HG03354 (cell line): Measurements from ENCODE around the gene PDE11A.

Experiments
- ATAC-seq: cut with Tn5 transposase; IDR thresholded peaks from one replicate; pipeline ENCODE4 v1.9.1; 2021; ENCODE audit warnings: mild to moderate bottlenecking; ENCODE audit not compliant: unreplicated experiment, poor library complexity, severe bottlenecking

The PDE11A gene

DNA sequence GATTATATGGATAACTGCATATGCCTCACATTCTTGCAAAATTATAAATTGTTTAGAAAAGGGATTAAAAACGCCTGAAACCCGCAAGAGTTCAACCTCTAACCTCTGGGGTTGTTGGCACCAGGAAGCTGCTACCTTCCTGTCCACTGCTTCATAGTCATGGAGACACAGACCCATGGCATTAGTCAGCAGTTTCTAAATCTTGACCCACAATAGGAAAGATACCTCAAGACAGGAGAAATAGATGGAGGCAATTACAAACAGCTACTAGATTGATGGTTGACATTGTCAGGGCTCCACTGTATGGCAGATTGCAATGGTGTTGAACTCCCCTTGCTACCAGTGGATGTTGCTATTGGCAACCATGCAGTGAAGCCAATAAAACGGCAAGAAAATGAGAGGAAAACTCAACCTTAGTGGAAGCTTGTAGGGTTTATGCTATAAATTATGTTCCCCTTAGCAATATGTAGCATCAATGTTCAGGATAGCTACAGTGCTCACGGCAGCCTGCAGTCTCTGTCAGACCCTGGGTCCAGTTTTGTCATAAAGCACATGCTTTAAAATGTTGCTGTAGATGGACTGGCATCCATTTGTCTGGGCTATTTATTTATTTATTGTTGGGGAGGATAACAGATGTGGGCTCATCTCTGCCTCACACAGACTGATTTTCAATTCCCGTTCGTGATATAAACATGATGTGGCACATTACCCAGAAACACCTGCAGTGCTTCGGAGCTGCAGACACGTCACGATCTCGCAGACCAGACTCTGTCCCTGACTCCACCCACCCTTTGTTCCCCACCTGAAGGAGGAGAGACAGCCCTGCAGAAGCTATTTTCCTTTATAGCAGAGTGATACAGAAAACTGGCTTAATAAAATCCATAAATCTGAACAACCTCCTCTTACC is 446.6 kb downstream of the PDE11A start:
- no peak for ATAC-seq

DNA sequence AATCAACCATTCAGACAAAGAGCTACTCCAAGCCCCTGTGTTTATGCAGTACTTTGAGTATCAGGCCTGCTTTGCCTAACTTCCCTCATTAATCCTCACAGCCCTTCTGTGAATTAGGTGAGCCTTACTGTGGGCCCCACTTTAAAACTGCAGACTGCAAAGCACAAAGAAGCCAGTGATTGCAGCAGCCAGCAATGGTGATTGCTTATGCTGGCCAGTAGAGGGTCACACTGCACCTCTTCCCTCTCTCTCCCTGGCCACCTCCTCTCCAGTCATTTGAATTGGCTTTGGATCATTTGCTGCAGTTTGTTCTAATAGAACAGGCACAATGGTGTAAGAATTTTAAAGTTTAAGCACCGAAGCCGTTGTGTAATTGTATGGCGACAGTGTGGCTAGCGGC is 450.1 kb downstream of the PDE11A start:
- ATAC-seq = no peak

DNA sequence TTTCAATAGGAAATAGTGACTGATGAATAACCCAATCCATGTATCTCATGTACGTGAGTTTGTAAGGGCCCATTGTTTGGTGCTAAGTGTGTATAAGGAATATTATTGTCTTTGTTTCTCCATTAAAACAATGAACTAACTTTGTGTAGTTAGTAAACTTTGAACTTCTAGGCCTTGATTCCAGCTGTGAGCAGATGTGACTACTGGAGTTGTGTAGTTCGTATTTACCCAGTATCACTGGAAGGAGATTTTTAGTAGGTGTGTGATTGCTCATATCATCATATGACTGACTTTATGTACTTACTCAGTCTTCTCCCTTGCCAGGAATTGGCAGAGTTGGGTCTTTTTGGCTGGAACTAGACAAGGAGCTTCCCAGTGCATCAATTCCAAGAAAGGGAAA is 452.6 kb downstream of the PDE11A start:
- no peak for ATAC-seq

DNA sequence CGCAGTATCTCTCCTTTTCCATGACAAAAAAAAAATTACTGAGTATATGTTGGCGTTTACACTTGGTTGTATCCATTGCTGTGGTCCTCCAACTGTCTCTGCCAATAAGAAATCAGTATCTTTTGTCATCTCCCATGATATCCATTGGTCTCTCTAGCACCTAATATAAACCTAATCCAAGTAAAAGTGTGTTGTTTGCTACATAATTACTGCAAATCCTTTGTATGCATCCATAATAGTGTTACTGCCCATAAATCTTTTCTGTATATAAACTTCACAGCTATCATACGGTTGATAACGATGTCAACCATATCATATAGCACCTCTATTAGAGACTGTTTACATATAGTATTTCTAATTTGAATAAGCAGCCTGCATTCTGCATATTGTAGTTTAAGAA is 453.1 kb downstream of the PDE11A start:
- no peak for ATAC-seq

DNA sequence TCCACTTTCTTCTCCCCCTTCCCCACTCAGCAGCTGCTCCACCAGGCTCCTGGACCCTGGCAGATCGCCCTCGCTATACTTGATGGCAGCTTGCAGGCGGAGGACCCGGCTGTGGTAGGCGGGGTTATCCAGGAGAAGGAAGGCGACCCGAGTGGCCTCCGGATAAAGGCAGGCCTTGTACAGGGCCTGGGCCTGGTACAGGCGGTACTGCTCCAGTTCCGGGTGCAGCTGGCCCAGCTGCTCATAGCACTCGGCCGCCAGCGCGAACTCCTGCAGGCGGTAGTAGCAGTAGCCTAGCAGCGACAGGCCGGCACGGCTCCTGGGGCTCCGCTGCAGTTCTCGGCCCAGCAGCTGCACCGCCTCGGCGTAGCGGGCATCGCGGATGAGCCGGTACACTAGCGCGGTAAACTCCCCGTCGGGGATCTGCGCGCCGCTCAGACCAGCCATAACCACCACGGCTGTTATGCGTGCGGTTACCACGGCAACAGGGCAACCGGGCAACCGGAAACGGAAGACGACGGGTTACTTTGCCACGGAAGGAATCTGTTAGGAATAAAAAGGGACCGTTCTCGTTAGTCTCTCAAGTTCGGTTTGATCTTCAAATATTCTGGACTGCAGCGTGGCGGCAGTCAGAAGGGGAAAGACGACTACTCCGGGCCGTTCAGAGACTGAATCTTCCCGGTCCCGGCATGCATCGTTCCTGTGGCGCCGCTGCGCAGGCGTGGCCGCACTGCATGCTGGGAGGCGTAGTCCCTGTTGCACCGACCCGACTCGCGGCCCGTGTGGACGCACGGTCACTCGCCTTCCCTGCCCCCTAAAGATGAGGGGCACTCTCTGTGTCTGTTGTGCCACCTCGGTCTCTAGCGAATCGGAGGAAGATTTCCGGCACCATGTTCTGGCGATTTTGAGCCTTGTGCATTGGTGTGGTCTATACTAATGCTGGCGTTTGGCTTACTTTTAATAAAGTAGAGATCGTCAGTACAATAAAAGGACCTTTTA is 454.0 kb downstream of the PDE11A start:
- peak; percentile 96 for ATAC-seq

DNA sequence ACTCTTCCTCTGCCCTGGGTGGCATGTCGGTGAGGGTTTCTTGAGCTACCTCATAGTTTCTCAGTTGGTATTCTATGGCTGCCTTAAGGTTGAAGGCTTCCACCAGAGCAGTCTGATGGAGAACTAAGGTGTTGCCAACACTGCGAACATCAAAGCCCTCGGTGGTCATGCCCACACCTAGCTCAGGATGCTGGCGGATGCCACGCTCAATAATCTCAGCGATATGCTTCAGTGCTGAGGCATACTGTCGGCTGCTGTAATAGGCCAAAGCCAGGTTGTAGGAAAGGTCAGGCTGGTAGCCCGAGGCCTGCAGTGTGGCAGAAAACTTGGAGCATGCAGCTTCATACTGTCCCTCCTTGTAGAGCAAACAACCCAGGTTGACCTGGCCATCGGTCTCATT is 454.7 kb downstream of the PDE11A start:
- no peak for ATAC-seq

DNA sequence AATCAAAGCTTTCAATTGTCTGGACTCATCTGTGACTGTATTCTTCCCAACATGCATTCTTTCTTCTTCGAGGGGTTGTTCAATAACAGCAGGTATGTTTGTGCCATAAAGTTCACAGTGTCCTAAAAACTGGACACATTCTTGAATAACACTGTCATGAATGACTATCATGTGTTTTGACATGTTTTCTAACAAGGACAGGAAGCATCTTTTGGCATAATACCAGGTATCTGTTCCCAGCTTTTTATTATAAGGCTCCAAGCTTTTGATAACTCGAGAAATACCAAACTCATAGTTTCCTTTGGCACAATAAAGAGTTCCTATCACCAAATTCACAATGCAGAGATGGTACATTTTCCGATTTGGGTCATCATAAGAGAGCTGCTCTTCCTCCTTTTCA is 455.8 kb downstream of the PDE11A start:
- ATAC-seq = no peak

DNA sequence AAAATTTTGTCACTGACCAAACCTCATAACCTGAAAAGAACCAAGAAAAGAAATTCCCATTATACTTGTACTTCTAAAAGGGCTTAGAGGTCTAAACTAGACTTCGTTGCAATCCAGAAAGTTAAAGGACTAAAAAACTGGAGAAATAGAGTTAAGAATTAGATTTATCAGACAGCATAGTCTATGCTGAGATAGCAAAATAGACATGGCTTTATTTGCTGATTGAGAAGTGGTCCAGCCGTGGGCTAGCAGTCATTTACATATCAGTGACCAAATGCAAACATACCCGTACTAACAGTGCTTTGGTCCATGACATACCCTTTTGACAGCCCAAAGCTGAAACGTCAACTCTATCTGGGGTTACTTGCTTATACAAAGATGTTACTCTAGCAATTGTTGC is 456.5 kb downstream of the PDE11A start:
- no peak for ATAC-seq

DNA sequence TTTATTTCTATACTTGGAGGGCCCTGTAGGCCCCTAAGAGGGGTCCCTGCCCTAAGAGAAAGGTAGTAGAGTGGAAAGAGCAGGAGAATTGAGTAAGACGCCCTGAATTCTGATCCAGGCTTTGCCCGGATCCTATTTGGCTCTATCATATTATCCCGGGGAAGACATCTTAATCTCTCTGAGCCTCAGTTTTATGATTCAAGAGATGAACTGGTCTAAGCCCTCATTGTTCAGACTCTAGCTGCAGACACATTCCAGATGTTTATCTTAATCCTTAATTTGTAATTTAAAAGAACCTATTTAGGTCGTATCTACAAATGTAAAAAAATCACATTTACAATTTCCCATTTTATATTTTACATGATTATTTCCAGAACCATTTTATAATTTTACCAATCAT is 459.9 kb downstream of the PDE11A start:
- ATAC-seq = no peak

DNA sequence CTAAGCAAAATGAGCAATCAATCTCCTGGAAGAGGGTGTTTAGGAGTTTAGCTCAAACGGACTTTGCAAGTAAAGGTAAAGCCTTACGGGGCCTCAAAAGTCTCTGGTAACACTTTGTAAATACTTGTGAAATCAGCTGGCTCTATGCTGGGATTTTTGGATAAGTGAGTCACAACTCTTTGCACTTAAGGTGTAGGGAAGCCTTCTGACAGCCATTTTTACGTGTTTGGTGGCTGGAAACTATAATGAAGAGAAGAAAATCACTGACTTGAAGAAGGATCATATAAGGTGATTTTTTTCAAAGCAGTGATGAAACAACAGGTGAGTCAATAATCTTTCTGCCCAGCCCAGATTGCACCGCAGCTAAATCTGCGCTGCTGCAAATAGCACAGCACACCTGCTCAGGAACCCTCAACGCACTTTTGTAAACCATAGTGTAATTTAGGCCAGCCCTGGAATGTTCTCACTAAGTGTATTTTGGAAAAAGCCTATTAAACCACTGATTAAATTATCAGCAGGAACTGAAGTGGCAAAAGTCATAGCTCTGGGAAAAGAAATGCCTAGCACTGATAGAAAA is 461.2 kb downstream of the PDE11A start:
- no peak for ATAC-seq

DNA sequence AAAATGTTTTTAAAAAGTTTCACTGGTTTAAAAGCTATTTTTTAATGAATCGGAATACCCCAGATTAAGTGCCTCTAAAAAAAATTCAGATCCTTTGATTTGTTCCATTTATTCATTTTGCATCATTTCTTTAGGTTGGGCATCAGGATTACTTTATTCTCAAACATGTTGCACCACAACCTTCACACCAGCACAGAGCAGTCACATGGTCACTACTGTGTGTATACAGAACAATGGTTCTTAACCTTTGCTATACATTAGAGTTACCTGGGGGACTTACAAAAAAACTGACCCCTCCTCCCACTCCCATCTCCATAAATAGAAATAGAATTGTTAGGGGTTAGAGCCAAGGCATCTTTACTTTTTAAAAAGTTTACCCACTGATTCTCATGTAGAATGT is 461.8 kb downstream of the PDE11A start:
- no peak for ATAC-seq

DNA sequence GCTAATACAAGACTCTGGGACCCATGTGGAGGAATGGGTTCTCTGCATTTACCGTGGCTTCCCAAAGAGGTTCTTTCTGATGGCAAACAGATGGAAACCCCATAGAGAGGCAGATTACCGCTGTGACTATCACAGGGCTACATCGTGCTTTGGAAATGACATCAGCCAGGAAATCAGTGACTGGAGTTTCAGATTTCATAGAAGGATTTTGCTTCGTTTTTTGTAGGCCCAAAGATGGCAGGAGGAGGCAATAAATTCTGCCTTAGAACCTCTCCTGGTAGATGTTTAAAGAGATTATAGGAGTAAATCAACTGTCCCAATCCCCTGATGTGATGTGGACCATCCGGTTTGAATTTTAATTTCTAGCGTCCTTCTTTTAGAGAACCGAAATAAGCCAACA is 465.9 kb downstream of the PDE11A start:
- no peak for ATAC-seq

DNA sequence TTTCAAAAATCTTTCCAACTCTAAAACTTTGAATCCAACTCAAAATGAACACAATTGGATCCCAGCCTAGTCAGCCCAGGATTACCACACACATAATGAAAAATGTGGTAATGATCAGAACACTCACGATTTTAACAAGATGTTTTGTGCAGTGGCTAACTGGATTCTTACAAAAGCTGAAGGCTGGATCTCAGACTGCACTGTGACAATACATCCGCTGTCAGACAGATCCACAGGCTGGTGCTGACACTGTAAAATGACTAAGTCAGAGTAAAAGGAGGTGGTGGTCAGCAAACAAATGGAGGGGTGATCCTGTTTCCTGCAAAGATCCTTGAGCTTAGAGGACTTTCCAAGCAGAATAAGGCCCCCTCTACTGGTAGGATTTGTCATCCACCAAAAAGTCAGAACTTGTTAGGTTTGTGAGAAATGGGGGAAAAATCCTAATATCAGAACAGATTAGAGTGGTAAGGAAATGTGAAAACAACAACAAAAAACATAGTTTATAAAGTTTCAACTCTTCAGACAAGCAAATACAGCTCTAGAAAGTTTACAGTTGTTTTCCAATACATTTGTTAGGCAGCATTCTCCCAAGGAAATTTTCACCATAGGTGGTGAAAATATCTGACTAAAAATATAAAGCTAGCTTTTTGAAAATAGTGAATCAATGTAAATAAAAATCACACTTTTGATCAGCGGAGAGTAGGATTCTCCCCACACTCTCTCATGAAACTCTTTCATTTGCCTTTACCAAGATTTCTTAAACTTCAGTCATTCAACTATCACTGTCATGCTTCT is 468.1 kb downstream of the PDE11A start:
- no peak for ATAC-seq

DNA sequence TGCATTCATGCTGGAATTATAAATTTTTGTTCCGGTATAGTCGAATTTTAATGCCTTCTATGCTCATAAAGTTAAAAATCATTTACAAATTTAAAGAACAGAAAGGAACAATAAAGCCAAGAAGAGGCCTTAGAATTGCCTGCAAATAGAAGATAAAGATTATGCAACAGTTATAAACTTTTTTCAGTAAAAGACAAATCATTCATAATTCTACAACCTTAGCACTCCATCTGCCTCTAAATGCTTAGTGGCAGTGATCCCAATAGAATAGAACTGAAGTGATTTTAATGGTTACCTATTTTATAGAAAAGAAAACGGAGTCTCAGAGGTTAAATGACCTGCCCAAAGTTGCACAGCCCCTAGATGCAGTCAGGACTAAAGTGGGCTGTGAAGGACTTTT is 468.8 kb downstream of the PDE11A start:
- no peak for ATAC-seq

DNA sequence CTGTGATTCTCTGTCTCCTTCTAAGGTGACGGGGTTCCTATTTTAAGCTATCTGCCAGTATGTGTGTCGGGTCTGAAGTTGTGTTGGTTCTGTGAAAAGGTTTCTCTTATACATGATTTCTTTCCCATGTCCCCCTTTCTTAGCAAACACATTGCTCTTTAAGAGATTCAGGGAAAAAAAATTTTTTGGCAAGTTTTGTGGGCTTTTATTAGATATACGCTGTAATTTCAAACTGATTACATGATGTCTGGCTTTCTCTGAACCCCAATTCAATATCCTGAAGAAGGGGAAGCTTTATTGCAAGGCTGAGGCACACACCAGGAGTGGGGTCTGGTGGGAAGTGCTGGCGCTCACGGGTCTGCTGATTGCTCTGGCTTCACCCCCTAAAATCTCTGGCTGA is 469.4 kb downstream of the PDE11A start:
- ATAC-seq = no peak

DNA sequence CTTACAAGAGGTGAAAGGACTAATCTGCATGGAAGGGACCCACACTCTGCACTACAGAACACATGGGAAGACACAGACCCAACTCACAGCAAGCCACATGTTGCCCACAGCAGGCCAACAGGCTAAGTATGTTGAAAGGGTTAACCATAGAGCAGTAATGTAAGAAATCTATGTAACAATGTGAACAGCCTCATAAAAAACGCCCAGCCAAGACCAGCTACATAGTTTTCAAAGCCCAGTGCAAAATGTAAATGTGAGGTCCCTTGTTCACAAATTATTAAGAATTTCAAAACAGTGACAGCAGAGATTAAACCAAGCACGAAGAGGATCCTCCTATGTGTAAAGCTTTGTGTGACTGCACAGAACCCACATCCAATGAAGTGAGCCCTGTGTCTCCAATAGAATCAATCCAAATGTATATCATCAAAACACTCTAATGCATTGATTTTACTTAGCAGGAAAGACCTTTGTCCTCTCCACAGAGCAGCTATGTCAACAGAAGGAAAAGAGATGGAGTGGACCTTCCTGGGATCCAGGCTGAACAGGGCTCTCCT is 469.9 kb downstream of the PDE11A start:
- no peak for ATAC-seq

DNA sequence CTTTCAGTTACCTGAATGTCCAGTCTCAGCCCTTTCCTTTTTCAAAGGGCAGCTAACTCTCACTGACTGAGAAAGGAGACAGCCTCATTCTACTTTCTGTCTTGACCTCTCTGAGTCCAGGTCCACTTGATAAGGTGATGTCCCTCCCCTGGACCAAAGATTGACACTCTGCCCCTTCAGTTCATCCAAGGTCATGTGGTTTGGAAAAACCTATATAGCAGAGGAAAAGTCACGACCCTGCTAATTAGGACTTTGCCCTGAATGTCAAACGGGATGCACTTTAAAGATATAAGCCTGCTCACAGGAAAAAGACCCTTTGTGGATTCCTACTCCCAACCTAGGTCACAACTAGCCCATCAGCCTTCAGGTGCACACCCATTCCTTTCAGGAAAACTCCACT is 471.7 kb downstream of the PDE11A start:
- no peak for ATAC-seq

DNA sequence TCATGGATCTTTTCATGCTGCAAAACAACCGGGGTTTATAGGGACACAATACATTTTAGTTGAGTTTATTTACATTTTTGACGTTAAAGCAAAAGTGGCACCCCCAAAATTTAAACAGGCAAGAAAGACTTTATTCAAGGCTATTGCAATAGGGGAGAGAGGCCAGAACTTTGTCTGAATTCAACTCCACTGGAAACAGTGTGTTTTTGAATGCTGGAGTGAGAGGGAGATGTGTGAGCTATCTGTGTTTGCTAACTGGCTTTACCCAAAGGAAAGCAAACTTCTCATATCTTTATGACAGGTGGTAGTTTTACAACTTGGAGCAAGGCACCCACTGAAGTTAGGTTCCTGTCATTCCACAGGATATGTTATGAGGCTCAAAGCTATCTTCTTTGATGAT is 472.6 kb downstream of the PDE11A start:
- no peak for ATAC-seq

DNA sequence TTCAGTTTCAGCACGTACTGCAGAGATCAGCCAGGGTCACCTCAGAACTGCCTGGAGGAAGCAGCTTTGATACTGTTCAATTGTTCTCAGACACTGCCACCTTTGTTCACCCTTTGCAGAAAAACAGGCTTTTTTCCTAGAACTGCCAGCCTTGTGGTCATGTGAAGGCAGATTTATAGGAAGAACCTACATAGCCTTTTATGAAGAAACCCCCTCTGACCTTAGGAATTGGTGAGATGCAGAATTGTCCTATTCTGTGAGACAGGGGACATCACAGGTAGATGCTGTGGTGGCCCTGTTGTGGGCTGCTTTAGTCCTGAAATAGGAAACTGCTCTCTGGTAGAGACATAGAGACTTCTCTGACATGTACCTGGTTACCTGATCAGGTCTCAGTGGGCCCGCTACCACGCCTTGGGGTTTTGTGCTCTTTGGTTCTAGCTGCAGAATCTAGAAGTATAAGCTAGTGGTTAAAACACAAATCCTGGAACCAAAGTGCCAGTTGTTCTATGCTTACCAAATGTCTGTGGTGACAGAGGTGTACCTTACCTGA is 473.4 kb downstream of the PDE11A start:
- ATAC-seq = no peak
